Large intestine (tissue), 3 donors: ENCODE results near the gene ARL14. TPM values are rescaled to one million over a fixed set of nuclear protein-coding genes. Genes with fewer than 3 reads are reported as not detected.

ENCODE experiments used
- DNase-seq, 2 donors: peaks; one replicate each; pipeline versions ENCODE4 v3.0.0 to v3.0.0-alpha.2; 2013
- H3K27ac ChIP-seq: one replicate; pipeline ENCODE4 v1.5.1; 2013; ENCODE audit warnings: low read length
- H3K27me3 ChIP-seq: 2 replicates; pipeline ENCODE4 v1.6.1; 2013; ENCODE audit warnings: low read length; ENCODE audit not compliant: control insufficient read depth, insufficient read depth
- H3K36me3 ChIP-seq: 2 replicates; pipeline ENCODE4 v1.6.1; 2013; ENCODE audit warnings: low read length; ENCODE audit not compliant: control insufficient read depth, insufficient read depth
- H3K4me1 ChIP-seq: one replicate; pipeline ENCODE4 v1.6.1; 2013; ENCODE audit warnings: low read length; ENCODE audit not compliant: control insufficient read depth, insufficient read depth
- H3K4me3 ChIP-seq: one replicate; pipeline ENCODE4 v1.5.1; 2013; ENCODE audit warnings: low read length
- H3K9me3 ChIP-seq: one replicate; pipeline ENCODE4 v1.6.1; 2013; ENCODE audit warnings: mild to moderate bottlenecking, low read depth, low read length, moderate library complexity; ENCODE audit not compliant: control insufficient read depth
- WGBS: methylation state at CpG from one replicate; pipeline ENCODE4 v1.1.5; 2013; ENCODE audit warnings: low lambda C conversion rate; ENCODE audit not compliant: insufficient coverage; 5-methylcytosine and 5-hydroxymethylcytosine counted together
- polyA plus RNA-seq: library from polyadenylated mRNA; unstranded; fragments of 120-200 nt; gene quantifications from one replicate; pipeline ENCODE4 v1.2.1, GENCODE V29; 2013

The ARL14 gene
- polyA plus RNA-seq, 1 donor: 5.9 TPM

- no peaks in the 10 kb centered on the region for H3K36me3 ChIP-seq
- H3K27me3 ChIP-seq: peaks cover under 1% of the 10 kb centered on the region
- WGBS: 100% methylated on average over 1 of the region's 11 CpGs
- H3K4me1 ChIP-seq: no peaks in the 10 kb centered on the region
- H3K9me3 ChIP-seq: no peaks in the 10 kb centered on the region
- no peak for DNase-seq
- no peak overlapping the region for H3K27ac ChIP-seq
- no peak overlapping the region for H3K4me3 ChIP-seq
Observed at GRCh38 chr3:160719710-160720109, 42.8 kb downstream of the ARL14 start.

GRCh38 chr3:160720123-160720746 lies 43.3 kb downstream of the ARL14 start:
- Histone ChIP-seq H3K27me3 (no peaks in the 10 kb centered on the region), H3K9me3 (no peaks in the 10 kb centered on the region), H3K4me1 (no peaks in the 10 kb centered on the region), H3K27ac (no peak overlapping the region), H3K36me3 (no peaks in the 10 kb centered on the region), H3K4me3 (no peak overlapping the region)
- DNase-seq: no peak
- WGBS: no CpG with 5 or more reads among the region's 5 CpGs

- no peak for DNase-seq
- Histone ChIP-seq H3K36me3 (no peaks in the 10 kb centered on the region), H3K4me1 (no peaks in the 10 kb centered on the region), H3K4me3 (no peak overlapping the region), H3K27ac (no peak overlapping the region), H3K27me3 (no peaks in the 10 kb centered on the region), H3K9me3 (no peaks in the 10 kb centered on the region)
- 90% methylated on average over 1 of the region's 2 CpGs for WGBS
Observed at GRCh38 chr3:160722331-160722730, 45.4 kb downstream of the ARL14 start.

GRCh38 chr3:160725338-160725737 lies 48.4 kb downstream of the ARL14 start:
- Histone ChIP-seq H3K4me3 (no peak overlapping the region), H3K36me3 (no peaks in the 10 kb centered on the region), H3K27ac (no peak overlapping the region), H3K9me3 (no peaks in the 10 kb centered on the region), H3K4me1 (no peaks in the 10 kb centered on the region), H3K27me3 (no peaks in the 10 kb centered on the region)
- DNase-seq: no peak
- WGBS: no CpG with 5 or more reads among the region's 2 CpGs

Other genes with a start within 250 kb of the ARL14 start
- 11.3 TPM for gene TRIM59, start 227.4 kb upstream of the ARL14 start, polyA plus RNA-seq
- 25.9 TPM for gene KPNA4, start 111.6 kb upstream of the ARL14 start, polyA plus RNA-seq
- 4.5 TPM for gene PPM1L, start 79.1 kb downstream of the ARL14 start, polyA plus RNA-seq